ENCODE measurements around the gene GFPT2. TPM values are rescaled to one million over a fixed set of nuclear protein-coding genes. Genes with fewer than 3 reads are reported as not detected.

GFPT2 gene
- total RNA-seq, 1 experiment from 2014 or later: 1.9 TPM

DNA sequence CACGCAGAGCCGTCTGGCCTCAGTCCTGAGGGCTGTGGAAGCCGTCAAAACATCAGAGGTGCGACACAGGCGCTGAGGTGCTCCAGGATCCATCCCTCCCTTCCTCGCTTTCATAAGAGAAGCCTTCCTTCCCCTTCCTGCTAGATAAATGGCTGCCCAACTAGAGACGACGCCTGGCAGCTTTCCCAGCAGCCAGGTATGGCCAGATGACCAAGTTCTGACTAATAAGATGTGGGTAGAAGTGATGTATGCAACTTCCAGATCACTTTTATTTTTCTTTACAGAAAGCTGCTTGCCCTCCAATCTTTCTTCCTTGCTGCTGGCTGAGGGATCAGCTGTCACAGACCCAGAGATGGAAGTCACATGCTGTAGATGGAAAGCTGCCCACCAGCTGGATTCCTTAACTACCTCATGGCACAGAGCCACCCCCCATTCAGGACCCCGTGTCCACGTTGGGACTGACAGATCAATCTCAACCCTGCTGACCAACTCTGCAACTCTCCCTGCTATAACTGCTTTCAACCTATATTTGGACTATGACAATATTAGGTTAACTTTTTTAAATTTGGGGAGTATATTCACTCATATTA is 70.0 kb downstream of the GFPT2 start:
- DNase-seq (ENCODE audit: low read depth): no peak

DNA sequence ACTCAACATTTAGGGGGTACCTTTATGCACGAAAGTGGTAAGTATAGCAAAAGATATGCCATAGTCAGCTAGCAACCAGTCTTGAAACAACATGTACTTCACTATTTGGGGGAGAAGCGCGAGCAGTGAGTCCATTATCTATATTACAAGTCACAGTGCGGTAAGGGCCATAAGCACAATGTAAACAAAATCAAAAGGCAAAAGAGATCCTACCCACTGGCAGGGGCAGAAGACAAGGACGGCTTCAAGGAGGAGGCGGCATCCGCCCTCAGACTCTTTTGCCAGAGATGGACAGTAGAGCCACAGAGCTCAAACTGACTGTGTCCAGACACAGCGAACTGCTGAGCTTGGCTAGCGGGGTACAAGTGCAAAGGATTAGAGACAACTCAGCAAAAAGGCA is 70.9 kb downstream of the GFPT2 start:
- DNase-seq (ENCODE audit: low read depth): no peak

GRCh38 chr5:180281706-180282105 is 71.4 kb downstream of the GFPT2 start:
- no peak for DNase-seq (ENCODE audit: low read depth)

- DNase-seq (ENCODE audit: low read depth): no peak
Measured at GRCh38 chr5:180274695-180275094, 78.4 kb downstream of the GFPT2 start.

GRCh38 chr5:180271221-180271620 is 81.9 kb downstream of the GFPT2 start:
- peak; percentile 4 for DNase-seq (ENCODE audit: low read depth)

- DNase-seq (ENCODE audit: low read depth): peak; percentile 18
Measured at GRCh38 chr5:180259260-180259611, 93.9 kb downstream of the GFPT2 start.

DNA sequence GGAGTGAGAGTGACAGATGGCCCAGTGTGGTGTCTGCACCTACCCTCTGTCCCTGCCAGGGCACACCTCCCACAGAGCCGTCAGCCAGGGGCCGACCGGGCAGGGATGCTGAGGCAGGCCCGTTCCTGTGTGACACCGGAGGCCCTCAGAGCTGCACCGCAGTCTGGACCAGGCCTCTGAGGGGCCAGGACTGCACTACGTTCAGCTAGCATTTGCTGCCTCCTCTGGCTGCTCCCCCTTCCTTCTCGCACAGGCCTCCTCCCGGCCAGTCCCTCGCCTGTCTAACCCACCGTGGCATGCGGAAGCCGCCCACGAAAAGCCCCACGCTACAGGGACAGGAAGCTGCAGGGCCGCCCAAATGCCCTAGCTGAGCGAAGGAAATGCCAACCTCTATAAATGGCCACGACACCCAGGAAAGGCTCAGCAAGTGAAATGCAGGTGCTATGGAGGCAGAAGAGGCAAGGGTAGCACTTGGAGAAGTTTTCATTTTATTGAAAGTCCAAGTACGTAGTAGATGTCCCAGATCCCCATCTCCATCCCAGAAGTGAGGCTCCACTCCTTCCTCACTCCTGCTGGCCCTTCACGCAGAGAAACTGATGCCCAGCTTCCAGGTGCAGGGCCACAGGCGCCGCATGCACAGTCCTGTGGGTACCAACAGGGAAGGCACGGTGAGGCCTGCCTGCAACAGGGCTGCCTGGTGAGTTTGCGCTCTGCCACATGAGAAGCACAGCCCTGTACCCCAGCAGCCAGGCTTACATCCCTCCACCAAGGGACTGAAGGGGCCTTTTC is 99.9 kb downstream of the GFPT2 start:
- peak; percentile 3 for DNase-seq (ENCODE audit: low read depth)

- no peak for DNase-seq (ENCODE audit: low read depth)
Measured at GRCh38 chr5:180251887-180252286, 101.2 kb downstream of the GFPT2 start.

- DNase-seq (ENCODE audit: low read depth): no peak
Measured at GRCh38 chr5:180251141-180251540, 102.0 kb downstream of the GFPT2 start.

Other genes starting within 250 kb of the GFPT2 start
- not detected in 2 replicates for gene RASGEF1C, start 144.1 kb downstream of the GFPT2 start, total RNA-seq (2014; rRNA removed; shearing (Covaris generic))
- gene MAPK9, start 61.3 kb downstream of the GFPT2 start, total RNA-seq (2014; rRNA removed; shearing (Covaris generic)): 26.7 and 37.8 TPM in 2 replicates
- 14.9 and 22.2 TPM in 2 replicates for gene CNOT6, start 141.0 kb upstream of the GFPT2 start, total RNA-seq (2014; rRNA removed; shearing (Covaris generic))
- gene SCGB3A1, start 238.2 kb upstream of the GFPT2 start, total RNA-seq (2014; rRNA removed; shearing (Covaris generic)): not detected in 2 replicates

Data from M059J (cell line).